HL-60 (cell line): ENCODE results near the gene CHCHD10.

Experiments used
- DNase-seq, 2 experiments: peaks; one replicate each; pipeline ENCODE4 v3.0.0-alpha.2; 2010 to 2020; ENCODE audit warnings: low read depth in 1 of 2, low spot score in 1 of 2
- H3K27ac ChIP-seq: fragments of 250-450 bp; sonication (Bioruptor Pico); replicated peaks from 2 replicates; pipeline ENCODE4 v1.5.1; 2020; ENCODE audit warnings: mild to moderate bottlenecking, moderate library complexity
- H3K27me3 ChIP-seq: fragments of 250-450 bp; sonication (Bioruptor Pico); 2 replicates; pipeline ENCODE4 v1.5.1; 2021; ENCODE audit warnings: mild to moderate bottlenecking, moderate library complexity; ENCODE audit not compliant: insufficient read depth, poor library complexity, severe bottlenecking
- H3K4me3 ChIP-seq: replicated peaks from 2 replicates; pipeline ENCODE4 v1.5.1; 2011; ENCODE audit warnings: mild to moderate bottlenecking, control low read depth, low read length; ENCODE audit not compliant: insufficient read depth
- GABPA ChIP-seq: IDR thresholded peaks from 2 replicates; pipeline ENCODE4 v1.6.1; 2012; ENCODE audit warnings: low read depth
- POLR2AphosphoS5 ChIP-seq: IDR thresholded peaks from 2 replicates; pipeline ENCODE4 v1.6.1; 2012; ENCODE audit warnings: low read depth
- SPI1 ChIP-seq: IDR thresholded peaks from 2 replicates; pipeline ENCODE4 v1.6.1; 2012; ENCODE audit warnings: low read depth, mild to moderate bottlenecking, borderline replicate concordance
- TF ChIP-seq, protein P1 (sequence below): IDR thresholded peaks from 2 replicates; pipeline ENCODE4 v1.6.1; 2012; ENCODE audit warnings: low read depth; ENCODE audit not compliant: insufficient replicate concordance
- TF ChIP-seq, protein P2 (sequence below): IDR thresholded peaks from one replicate; pipeline ENCODE4 v1.5.1; 2011; ENCODE audit warnings: low read length, control low read depth, inconsistent platforms; ENCODE audit not compliant: insufficient read depth

Gene CHCHD10

DNA sequence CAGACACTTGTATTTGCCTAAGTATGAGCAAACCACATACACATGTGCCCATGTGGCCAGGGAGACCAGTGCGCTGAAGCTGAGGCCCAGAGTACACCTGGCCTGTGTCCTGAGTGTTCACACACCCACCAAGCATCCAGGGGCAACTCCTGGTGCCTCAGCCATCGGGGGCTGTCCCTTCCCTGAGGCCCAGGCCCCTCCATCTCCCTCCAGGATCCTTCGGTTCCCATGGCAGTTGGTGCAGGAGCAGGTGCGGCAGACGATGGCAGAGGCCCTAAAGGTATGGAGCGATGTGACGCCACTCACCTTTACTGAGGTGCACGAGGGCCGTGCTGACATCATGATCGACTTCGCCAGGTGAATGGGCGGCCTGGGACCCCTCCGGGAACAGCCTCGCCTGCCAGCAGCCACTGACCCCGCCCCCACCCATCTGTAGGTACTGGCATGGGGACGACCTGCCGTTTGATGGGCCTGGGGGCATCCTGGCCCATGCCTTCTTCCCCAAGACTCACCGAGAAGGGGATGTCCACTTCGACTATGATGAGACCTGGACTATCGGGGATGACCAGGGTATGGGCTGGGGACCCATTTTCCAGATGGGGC is 12.5 kb upstream of the CHCHD10 start:
- no peak overlapping the region for H3K27ac ChIP-seq
- TF ChIP-seq, protein P1, sequence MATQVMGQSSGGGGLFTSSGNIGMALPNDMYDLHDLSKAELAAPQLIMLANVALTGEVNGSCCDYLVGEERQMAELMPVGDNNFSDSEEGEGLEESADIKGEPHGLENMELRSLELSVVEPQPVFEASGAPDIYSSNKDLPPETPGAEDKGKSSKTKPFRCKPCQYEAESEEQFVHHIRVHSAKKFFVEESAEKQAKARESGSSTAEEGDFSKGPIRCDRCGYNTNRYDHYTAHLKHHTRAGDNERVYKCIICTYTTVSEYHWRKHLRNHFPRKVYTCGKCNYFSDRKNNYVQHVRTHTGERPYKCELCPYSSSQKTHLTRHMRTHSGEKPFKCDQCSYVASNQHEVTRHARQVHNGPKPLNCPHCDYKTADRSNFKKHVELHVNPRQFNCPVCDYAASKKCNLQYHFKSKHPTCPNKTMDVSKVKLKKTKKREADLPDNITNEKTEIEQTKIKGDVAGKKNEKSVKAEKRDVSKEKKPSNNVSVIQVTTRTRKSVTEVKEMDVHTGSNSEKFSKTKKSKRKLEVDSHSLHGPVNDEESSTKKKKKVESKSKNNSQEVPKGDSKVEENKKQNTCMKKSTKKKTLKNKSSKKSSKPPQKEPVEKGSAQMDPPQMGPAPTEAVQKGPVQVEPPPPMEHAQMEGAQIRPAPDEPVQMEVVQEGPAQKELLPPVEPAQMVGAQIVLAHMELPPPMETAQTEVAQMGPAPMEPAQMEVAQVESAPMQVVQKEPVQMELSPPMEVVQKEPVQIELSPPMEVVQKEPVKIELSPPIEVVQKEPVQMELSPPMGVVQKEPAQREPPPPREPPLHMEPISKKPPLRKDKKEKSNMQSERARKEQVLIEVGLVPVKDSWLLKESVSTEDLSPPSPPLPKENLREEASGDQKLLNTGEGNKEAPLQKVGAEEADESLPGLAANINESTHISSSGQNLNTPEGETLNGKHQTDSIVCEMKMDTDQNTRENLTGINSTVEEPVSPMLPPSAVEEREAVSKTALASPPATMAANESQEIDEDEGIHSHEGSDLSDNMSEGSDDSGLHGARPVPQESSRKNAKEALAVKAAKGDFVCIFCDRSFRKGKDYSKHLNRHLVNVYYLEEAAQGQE: no peak
- TF ChIP-seq SPI1 (no peak), GABPA (no peak), POLR2AphosphoS5 (no peak)
- TF ChIP-seq, protein P2, sequence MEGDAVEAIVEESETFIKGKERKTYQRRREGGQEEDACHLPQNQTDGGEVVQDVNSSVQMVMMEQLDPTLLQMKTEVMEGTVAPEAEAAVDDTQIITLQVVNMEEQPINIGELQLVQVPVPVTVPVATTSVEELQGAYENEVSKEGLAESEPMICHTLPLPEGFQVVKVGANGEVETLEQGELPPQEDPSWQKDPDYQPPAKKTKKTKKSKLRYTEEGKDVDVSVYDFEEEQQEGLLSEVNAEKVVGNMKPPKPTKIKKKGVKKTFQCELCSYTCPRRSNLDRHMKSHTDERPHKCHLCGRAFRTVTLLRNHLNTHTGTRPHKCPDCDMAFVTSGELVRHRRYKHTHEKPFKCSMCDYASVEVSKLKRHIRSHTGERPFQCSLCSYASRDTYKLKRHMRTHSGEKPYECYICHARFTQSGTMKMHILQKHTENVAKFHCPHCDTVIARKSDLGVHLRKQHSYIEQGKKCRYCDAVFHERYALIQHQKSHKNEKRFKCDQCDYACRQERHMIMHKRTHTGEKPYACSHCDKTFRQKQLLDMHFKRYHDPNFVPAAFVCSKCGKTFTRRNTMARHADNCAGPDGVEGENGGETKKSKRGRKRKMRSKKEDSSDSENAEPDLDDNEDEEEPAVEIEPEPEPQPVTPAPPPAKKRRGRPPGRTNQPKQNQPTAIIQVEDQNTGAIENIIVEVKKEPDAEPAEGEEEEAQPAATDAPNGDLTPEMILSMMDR: no peak
- H3K4me3 ChIP-seq: no peak overlapping the region
- DNase-seq: no peak
- H3K27me3 ChIP-seq: no peaks in the 10 kb centered on the region

DNA sequence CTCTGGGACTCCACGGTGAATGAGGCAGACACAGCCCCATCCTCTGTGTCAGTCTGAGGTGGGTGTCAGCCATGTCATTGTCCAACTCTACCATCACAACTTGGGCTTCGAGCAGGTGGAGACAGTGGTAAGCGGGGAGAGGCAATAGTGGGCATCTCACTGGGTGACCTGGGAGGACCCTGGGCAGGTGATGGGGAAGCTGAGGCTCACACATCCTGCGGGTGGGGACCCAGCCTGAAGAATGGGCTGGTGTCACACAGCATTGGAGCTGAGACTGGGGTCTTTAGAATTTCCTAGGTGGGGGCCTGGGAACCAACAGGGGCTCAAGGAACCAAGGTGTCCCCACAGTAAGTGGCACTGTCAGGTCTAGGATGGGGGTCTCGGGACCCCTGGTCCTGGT is 12.0 kb upstream of the CHCHD10 start:
- DNase-seq: no peak
- no peak overlapping the region for H3K4me3 ChIP-seq
- no peaks in the 10 kb centered on the region for H3K27me3 ChIP-seq
- H3K27ac ChIP-seq: no peak overlapping the region
- TF ChIP-seq, protein P2: no peak
- no peak for TF ChIP-seq SPI1
- TF ChIP-seq POLR2AphosphoS5: no peak
- TF ChIP-seq, protein P1: no peak
- TF ChIP-seq GABPA: no peak

DNA sequence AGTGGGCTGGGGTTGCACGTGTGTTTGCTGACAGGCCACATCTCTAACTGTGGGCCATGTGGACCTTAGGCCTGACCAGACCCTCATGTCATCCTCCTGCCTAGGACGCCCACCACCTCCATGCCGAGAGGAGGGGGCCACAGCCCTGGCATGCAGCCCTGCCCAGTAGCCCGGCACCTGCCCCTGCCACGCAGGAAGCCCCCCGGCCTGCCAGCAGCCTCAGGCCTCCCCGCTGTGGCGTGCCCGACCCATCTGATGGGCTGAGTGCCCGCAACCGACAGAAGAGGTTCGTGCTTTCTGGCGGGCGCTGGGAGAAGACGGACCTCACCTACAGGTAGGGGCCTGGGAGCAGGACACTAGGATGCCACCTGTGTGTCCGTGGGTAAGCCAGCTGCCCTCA is 11.3 kb upstream of the CHCHD10 start:
- no peak for TF ChIP-seq SPI1
- TF ChIP-seq POLR2AphosphoS5: no peak
- TF ChIP-seq, protein P2: no peak
- TF ChIP-seq, protein P1: no peak
- no peak for TF ChIP-seq GABPA
- H3K4me3 ChIP-seq: no peak overlapping the region
- no peak for DNase-seq
- no peak overlapping the region for H3K27ac ChIP-seq
- H3K27me3 ChIP-seq: peaks cover 1% of the 10 kb centered on the region
